HG03064 (cell line): ENCODE measurements around the gene KDR.

Source experiments
- ATAC-seq: cut with Tn5 transposase; IDR thresholded peaks from one replicate; pipeline ENCODE4 v1.9.1; 2021; ENCODE audit warnings: low read depth; ENCODE audit not compliant: unreplicated experiment

The KDR gene

GRCh38 chr4:55032179-55032578 lies 93.2 kb downstream of the KDR start:
- ATAC-seq, result no peak

- no peak for ATAC-seq
Observed at GRCh38 chr4:55031158-55031557, 94.2 kb downstream of the KDR start.

- ATAC-seq, result no peak
Observed at GRCh38 chr4:55030589-55030988, 94.8 kb downstream of the KDR start.

GRCh38 chr4:55029821-55030503 lies 95.4 kb downstream of the KDR start:
- no peak for ATAC-seq

- ATAC-seq, result no peak
Observed at GRCh38 chr4:55029321-55029720, 96.1 kb downstream of the KDR start.
